Lung (tissue), 16 donors: Measurements from ENCODE around the gene KRT1. TPM values are rescaled to one million over a fixed set of nuclear protein-coding genes. Genes with fewer than 3 reads are reported as not detected.

Experiments used
- ATAC-seq: fragments of 200-7000 bp; cut with Tn5 transposase; one replicate; pipeline ENCODE4 v1.9.1; 2020; ENCODE audit warnings: moderate number of reproducible peaks; ENCODE audit not compliant: insufficient read depth, low FRiP score
- DNase-seq, 3 donors: peaks; one replicate each; pipeline ENCODE4 v3.0.0-alpha.2; 2013 to 2017
- H3K27ac ChIP-seq, 2 donors: one replicate each; pipeline ENCODE4 v1.5.1; 2013; ENCODE audit warnings: mild to moderate bottlenecking in 2 of 2, moderate library complexity in 2 of 2, control low read depth in 1 of 2, inconsistent platforms in 1 of 2, low read depth in 1 of 2, low read length in 1 of 2
- H3K27me3 ChIP-seq, 3 donors: one replicate each; pipeline ENCODE4 v1.5.1; 2013; ENCODE audit warnings: low read length in 2 of 3; ENCODE audit not compliant: control insufficient read depth in 3 of 3, insufficient read depth in 3 of 3
- H3K36me3 ChIP-seq, 4 donors: one replicate each; pipeline ENCODE4 v1.5.1; 2013; ENCODE audit warnings: low read length in 4 of 4, mild to moderate bottlenecking in 1 of 4, moderate library complexity in 1 of 4; ENCODE audit not compliant: control insufficient read depth in 4 of 4, insufficient read depth in 4 of 4
- H3K4me1 ChIP-seq, 5 donors: one replicate each; pipeline ENCODE4 v1.5.1; 2013; ENCODE audit warnings: low read length in 5 of 5, mild to moderate bottlenecking in 2 of 5, moderate library complexity in 1 of 5; ENCODE audit not compliant: control insufficient read depth in 5 of 5, insufficient read depth in 5 of 5
- H3K4me3 ChIP-seq: one replicate; pipeline ENCODE4 v1.5.1; 2013; ENCODE audit warnings: mild to moderate bottlenecking, control low read depth, moderate library complexity
- H3K9ac ChIP-seq, 2 donors: one replicate each; pipeline ENCODE4 v1.5.1; 2013; ENCODE audit warnings: low read length in 2 of 2, control low read depth in 1 of 2; ENCODE audit not compliant: insufficient read depth in 1 of 2
- H3K9me3 ChIP-seq, 4 donors: one replicate each; pipeline ENCODE4 v1.5.1; 2013; ENCODE audit warnings: low read length in 3 of 4, mild to moderate bottlenecking in 1 of 4, moderate library complexity in 1 of 4; ENCODE audit not compliant: control insufficient read depth in 4 of 4, insufficient read depth in 3 of 4
- WGBS, 2 donors: extraction: QIAGEN DNeasy Blood & Tissue Kit; methylation state at CpG; one replicate each; pipeline ENCODE4 v1.1.7; 2013; 5-methylcytosine and 5-hydroxymethylcytosine counted together
- long read RNA-seq, 5 donors: transcript quantifications; one replicate each; lab custom pipeline, GENCODE V29; 2026
- polyA plus RNA-seq, 2 donors: library from polyadenylated mRNA; stranded (reverse); fragments of 200-250 nt; gene quantifications; one replicate each; pipeline ENCODE4 v1.2.1, GENCODE V29; 2013
- total RNA-seq, 2 donors: library from RNA; depleted of rRNA in 1 of 2; stranded (reverse); fragments of >200 nt in 1 of 2; gene quantifications; one replicate each; pipeline ENCODE4 v1.2.1, GENCODE V29; 2014 to 2021
- TF ChIP-seq, protein P1 (sequence below): IDR thresholded peaks from 2 replicates; pipeline ENCODE4 v1.5.1; 2012; ENCODE audit warnings: mild to moderate bottlenecking; ENCODE audit errors: control extremely low read depth, extremely low read depth
- donor health status: control.
- donor health status: control.
- donor health status: Bipolar disorder and iron deficiency.
- donor health status: healthy.
- donor health status: DM: yes; HTN: yes; CAD: no.

The KRT1 gene
- under 1 TPM; 0.09 to 0.82 TPM for total RNA-seq
- not detected for polyA plus RNA-seq
- long read RNA-seq, donor 1, result 0 reads
- long read RNA-seq, donor 2, result 0 reads
- long read RNA-seq, donor 3, result 0 reads
- long read RNA-seq, donor 4, result 0 reads
- long read RNA-seq, donor 5, result 0 reads

DNA sequence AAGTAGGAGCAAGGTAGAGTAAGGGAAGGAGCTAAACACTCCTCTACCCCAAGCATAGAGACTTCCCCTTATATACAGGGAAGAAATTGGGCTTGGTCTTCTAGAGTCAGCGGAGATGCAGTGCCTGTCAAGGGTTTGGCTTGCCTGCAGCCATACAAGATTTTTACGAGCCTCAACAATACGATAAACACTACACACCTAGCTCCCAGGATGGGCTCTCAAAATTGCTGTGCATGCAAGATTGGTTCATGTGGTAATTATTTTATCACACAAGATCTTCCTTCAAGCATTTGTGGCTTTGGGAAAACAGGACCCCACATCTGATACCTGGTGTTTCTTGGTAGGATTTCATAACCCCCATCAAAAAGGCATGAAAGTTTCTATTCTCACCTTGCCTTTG lies at the start of gene KRT1:
KRT1 (minus strand) TSS at position 45 of the 400 bp plus-strand sequence. CDS start 59 bp downstream, outside the sequence.
- peaks cover 0 to 1% (median 0%) of the 10 kb centered on the region in 4 donors for H3K9me3 ChIP-seq
- TF ChIP-seq, protein P1, sequence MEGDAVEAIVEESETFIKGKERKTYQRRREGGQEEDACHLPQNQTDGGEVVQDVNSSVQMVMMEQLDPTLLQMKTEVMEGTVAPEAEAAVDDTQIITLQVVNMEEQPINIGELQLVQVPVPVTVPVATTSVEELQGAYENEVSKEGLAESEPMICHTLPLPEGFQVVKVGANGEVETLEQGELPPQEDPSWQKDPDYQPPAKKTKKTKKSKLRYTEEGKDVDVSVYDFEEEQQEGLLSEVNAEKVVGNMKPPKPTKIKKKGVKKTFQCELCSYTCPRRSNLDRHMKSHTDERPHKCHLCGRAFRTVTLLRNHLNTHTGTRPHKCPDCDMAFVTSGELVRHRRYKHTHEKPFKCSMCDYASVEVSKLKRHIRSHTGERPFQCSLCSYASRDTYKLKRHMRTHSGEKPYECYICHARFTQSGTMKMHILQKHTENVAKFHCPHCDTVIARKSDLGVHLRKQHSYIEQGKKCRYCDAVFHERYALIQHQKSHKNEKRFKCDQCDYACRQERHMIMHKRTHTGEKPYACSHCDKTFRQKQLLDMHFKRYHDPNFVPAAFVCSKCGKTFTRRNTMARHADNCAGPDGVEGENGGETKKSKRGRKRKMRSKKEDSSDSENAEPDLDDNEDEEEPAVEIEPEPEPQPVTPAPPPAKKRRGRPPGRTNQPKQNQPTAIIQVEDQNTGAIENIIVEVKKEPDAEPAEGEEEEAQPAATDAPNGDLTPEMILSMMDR, result no peak
- no peak within 1 kb of the TSS for H3K9ac ChIP-seq
- H3K4me1 ChIP-seq, result no peaks in the 10 kb centered on the region
- H3K27me3 ChIP-seq, result peaks cover 0 to 3% (median 2%) of the 10 kb centered on the region in 3 donors
- H3K36me3 ChIP-seq, result no peaks in the 10 kb centered on the region
- H3K4me3 ChIP-seq, result no peak within 1 kb of the TSS
- no peak for DNase-seq
- WGBS, 2 donors, result 88 to 100% methylated on average over 3 of the region's 3 CpGs
- ATAC-seq, result no peak
- H3K27ac ChIP-seq, result no peak within 1 kb of the TSS

DNA sequence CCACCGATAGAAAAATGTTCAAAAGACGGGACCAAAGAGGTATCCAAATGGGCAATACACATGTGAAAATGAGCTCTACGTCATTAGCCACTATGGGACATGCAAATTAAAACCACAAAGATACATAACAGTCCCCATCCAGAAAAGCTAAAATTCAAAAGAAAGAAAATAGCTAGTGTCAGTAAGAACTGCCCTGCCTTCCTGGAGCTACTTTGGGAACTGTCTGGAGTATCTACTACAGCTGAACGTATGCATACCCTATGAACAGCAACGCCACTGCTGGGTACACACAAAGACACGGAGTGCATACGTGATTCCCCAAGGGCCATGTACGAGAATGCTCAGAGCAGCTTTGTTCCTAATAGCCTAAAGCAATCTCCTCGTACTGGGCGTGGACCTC lies 48.9 kb upstream of the KRT1 start:
- Histone ChIP-seq H3K27ac (no peak overlapping the region), H3K4me3 (no peak overlapping the region), H3K9ac (no peak overlapping the region), H3K4me1 (no peaks in the 10 kb centered on the region), H3K9me3 (peaks cover 0 to 5% (median 0%) of the 10 kb centered on the region in 4 donors), H3K27me3 (peaks cover 0 to 8% (median 2%) of the 10 kb centered on the region in 3 donors), H3K36me3 (no peaks in the 10 kb centered on the region)
- DNase-seq (no peak), ATAC-seq (no peak)
- WGBS, 2 donors, result 83 to 89% methylated on average over 10 of the region's 10 CpGs
- TF ChIP-seq, protein P1, result no peak

DNA sequence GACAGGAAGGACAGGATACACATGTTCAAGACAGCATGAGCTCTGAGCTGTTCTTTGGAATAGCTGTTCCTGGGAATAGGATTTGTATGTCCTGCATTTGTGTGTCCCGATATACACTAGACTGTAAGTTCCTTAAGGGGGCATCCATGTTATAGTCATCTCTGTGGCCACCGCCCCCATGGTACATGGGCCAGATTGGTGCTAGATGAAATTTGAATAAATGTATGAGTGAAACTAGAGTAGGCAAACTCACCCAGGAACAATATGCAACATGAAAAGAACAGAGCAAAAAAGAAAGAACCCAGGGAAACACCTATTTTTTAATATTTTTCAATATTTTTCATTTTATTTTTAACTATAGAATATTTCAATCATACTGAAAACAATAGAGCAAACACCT lies 48.2 kb upstream of the KRT1 start:
- DNase-seq, result no peak
- Histone ChIP-seq H3K27me3 (peaks cover 0 to 8% (median 2%) of the 10 kb centered on the region in 3 donors), H3K36me3 (no peaks in the 10 kb centered on the region), H3K27ac (no peak overlapping the region), H3K4me3 (no peak overlapping the region), H3K9ac (no peak overlapping the region), H3K4me1 (no peaks in the 10 kb centered on the region), H3K9me3 (peaks cover 0 to 3% (median 0%) of the 10 kb centered on the region in 4 donors)
- 90 to 96% methylated on average over 2 of the region's 2 CpGs for WGBS, 2 donors
- TF ChIP-seq, protein P1, result no peak
- no peak for ATAC-seq

DNA sequence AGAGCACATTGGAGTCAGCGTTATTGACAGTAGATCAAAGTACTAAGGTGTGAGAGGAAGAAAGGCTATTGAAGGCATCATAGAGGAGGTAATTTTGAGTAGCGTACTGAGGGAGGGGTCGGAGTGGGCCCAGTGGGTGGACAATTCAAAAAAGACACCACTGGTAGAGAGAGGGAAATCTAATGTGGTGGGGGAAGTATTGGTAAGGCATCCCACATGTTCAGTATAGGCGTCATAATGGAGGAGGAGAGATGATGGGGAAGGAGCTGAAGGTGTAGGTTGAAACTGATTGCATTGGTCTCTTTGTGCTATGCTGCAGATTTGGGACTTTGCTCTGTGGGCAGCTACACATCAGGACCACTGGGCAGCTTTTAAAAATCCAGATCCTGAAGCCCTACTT lies 46.8 kb upstream of the KRT1 start:
- H3K36me3 ChIP-seq, result no peaks in the 10 kb centered on the region
- peaks cover 0 to 4% (median 0%) of the 10 kb centered on the region in 4 donors for H3K9me3 ChIP-seq
- TF ChIP-seq, protein P1, result no peak
- peaks cover 0 to 8% (median 2%) of the 10 kb centered on the region in 3 donors for H3K27me3 ChIP-seq
- DNase-seq (no peak), ATAC-seq (no peak)
- no peak overlapping the region for H3K27ac ChIP-seq
- no peak overlapping the region for H3K4me3 ChIP-seq
- no peak overlapping the region for H3K9ac ChIP-seq
- no peaks in the 10 kb centered on the region for H3K4me1 ChIP-seq
- 76 to 90% methylated on average over 4 of the region's 4 CpGs for WGBS, 2 donors
